T-helper 17 cell (primary cell): Measurements from ENCODE around the gene RBM12. TPM values are rescaled to one million over a fixed set of nuclear protein-coding genes. Genes with fewer than 3 reads are reported as not detected.
A peak's percentile ranks its signal among the peaks of the same experiment; 100 is the strongest.
"Not testable (repeated sequence)": the region's sequence is repeated elsewhere in the genome, so short reads cannot be mapped to it uniquely, and the experiment has no call there.

Source experiments
- ATAC-seq: fragments of 150-1000 bp; cut with Tn5 transposase; 2 replicates; pipeline ENCODE4 v1.10.0; 2021; ENCODE audit warnings: mild to moderate bottlenecking, moderate library complexity
- DNase-seq, 3 donors: peaks; one replicate each; pipeline versions ENCODE4 v3.0.0 to v3.0.0-alpha.2; 2020 to 2021
- H3K9me3 ChIP-seq: one replicate; pipeline ENCODE4 v1.7.0; 2013; ENCODE audit warnings: low read length, mild to moderate bottlenecking; ENCODE audit not compliant: control insufficient read depth, poor library complexity, severe bottlenecking
- H3K27ac Mint-ChIP-seq: one replicate; pipeline ENCODE4 v1.8.0; 2022; ENCODE audit warnings: mild to moderate bottlenecking, moderate library complexity, mixed read lengths
- H3K27me3 Mint-ChIP-seq: one replicate; pipeline ENCODE4 v1.8.0; 2022; ENCODE audit warnings: mixed read lengths
- H3K36me3 Mint-ChIP-seq: one replicate; pipeline ENCODE4 v1.8.0; 2022; ENCODE audit warnings: low read depth, mixed read lengths
- H3K4me1 Mint-ChIP-seq: one replicate; pipeline ENCODE4 v1.8.0; 2022; ENCODE audit warnings: mild to moderate bottlenecking, mixed read lengths
- H3K4me3 Mint-ChIP-seq: one replicate; pipeline ENCODE4 v1.8.0; 2022; ENCODE audit warnings: mild to moderate bottlenecking, moderate library complexity, mixed read lengths
- total RNA-seq, 4 donors: library from RNA in 2 of 4; stranded (reverse) in 2 of 4; gene quantifications; one replicate each; pipeline ENCODE4 v1.2.3 and lab custom pipeline; 2022 to 2026

The RBM12 gene, protein sequence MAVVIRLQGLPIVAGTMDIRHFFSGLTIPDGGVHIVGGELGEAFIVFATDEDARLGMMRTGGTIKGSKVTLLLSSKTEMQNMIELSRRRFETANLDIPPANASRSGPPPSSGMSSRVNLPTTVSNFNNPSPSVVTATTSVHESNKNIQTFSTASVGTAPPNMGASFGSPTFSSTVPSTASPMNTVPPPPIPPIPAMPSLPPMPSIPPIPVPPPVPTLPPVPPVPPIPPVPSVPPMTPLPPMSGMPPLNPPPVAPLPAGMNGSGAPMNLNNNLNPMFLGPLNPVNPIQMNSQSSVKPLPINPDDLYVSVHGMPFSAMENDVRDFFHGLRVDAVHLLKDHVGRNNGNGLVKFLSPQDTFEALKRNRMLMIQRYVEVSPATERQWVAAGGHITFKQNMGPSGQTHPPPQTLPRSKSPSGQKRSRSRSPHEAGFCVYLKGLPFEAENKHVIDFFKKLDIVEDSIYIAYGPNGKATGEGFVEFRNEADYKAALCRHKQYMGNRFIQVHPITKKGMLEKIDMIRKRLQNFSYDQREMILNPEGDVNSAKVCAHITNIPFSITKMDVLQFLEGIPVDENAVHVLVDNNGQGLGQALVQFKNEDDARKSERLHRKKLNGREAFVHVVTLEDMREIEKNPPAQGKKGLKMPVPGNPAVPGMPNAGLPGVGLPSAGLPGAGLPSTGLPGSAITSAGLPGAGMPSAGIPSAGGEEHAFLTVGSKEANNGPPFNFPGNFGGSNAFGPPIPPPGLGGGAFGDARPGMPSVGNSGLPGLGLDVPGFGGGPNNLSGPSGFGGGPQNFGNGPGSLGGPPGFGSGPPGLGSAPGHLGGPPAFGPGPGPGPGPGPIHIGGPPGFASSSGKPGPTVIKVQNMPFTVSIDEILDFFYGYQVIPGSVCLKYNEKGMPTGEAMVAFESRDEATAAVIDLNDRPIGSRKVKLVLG
- 10 to 100 TPM; 86.0 to 87.8 TPM for total RNA-seq
- total RNA-seq (lab: John Stamatoyannopoulos, UW) = 79.6 to 134 reads per million in 2 donors

DNA sequence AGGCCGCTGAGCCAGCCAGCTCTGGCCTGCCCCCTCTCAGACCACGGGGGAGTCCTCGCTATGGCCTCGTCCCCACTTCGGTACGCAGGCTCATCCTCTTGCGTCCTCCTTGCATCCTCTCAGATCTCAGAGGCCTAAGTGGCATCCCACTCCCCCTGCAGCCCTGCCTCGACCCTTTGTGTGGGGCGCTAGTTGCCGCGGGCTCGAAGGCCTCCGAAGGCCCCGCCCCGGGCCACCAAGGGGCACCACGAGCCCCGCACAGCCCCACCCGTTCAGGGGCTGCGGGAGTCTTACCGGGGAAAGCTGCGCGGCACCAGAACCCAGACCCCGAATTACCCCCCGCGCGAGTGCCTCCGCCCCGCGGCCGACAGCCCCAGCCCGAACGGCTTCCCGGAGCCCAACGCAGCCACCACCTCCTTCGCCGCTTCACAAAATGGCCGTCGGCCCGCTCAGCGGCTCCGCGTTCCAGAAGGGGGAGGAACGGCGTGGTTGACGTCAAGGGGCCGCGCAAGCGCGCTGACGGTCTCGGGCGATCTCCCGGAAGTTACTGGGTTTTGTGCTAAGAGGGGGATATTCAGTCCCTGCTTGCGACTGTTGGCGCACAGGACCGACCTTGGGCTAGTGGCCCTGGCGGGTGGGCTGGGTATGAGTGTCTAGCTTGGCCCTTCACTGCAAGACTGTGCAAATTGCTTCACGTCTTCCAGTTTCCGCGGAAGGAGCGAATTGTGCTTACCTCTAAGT is at the start of gene RBM12, which contains the start of gene CPNE1:
Gene RBM12, minus strand, starts transcription at position 435 of the 741 bp plus-strand sequence. CDS start 9,578 bp downstream, outside the sequence.
Gene CPNE1, minus strand, starts transcription at position 435 of the 741 bp plus-strand sequence. CDS start 31,977 bp downstream, outside the sequence.
- Mint-ChIP-seq H3K36me3 (no peaks in the 10 kb centered on the region), H3K4me3 (peak within 1 kb of the TSS; percentile 91), H3K4me1 (peaks cover 42% of the 10 kb centered on the region), H3K27ac (peak within 1 kb of the TSS; percentile 99), H3K27me3 (no peaks in the 10 kb centered on the region)
- H3K9me3 ChIP-seq = no peaks in the 10 kb centered on the region
- ATAC-seq = peak; percentile 80
- DNase-seq = peak; percentile 87 to 89 (median 89)

DNA sequence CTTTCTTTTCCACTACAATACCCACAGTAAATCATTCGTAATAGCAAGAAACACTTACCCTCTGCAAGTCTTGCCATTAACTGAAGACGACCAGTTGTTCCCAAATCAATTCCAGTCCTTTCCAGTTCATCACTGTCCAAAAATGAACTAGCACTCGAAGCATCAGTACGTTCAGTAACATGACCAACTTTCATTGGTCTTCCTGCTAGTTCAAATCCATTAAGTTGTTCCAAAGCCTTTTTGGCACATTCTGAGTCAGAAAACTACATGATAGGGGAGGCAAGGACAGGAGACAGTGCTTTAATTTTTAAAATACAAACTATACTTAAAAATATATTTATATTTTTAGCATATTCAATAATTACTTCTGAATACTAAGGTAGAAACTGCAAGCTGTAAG is 49.4 kb upstream of the RBM12 start:
- Mint-ChIP-seq H3K27ac (peak overlapping the region; percentile 80), H3K27me3 (no peaks in the 10 kb centered on the region), H3K4me3 (no peak overlapping the region), H3K4me1 (peaks cover 35% of the 10 kb centered on the region), H3K36me3 (peaks cover 9% of the 10 kb centered on the region)
- DNase-seq = no peak
- ATAC-seq = no peak
- no peaks in the 10 kb centered on the region for H3K9me3 ChIP-seq

DNA sequence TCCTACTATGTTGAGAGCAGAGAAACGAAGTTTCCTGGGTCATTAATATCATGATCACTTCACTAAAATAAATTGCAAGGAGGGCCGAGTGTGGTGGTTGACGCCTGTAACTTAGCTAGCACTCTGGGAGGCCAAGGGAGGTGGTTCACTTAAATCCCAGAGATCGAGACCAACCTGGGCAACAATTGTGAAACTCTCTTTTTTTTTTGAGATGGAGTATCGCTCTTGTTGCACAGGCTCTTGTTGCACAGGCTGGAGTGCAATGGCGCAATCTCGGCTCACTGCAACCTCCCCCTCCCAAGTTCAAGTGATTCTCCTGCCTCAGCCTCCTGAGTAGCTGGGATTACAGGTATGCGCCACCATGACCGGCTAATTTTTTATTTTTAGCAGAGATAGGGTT is 48.4 kb upstream of the RBM12 start:
- not testable (repeated sequence) for H3K9me3 ChIP-seq, H3K36me3 Mint-ChIP-seq, DNase-seq, H3K27me3 Mint-ChIP-seq, ATAC-seq, H3K4me3 Mint-ChIP-seq
- H3K4me1 Mint-ChIP-seq = peaks cover 36% of the 10 kb centered on the region
- peak overlapping the region; percentile 80 for H3K27ac Mint-ChIP-seq

DNA sequence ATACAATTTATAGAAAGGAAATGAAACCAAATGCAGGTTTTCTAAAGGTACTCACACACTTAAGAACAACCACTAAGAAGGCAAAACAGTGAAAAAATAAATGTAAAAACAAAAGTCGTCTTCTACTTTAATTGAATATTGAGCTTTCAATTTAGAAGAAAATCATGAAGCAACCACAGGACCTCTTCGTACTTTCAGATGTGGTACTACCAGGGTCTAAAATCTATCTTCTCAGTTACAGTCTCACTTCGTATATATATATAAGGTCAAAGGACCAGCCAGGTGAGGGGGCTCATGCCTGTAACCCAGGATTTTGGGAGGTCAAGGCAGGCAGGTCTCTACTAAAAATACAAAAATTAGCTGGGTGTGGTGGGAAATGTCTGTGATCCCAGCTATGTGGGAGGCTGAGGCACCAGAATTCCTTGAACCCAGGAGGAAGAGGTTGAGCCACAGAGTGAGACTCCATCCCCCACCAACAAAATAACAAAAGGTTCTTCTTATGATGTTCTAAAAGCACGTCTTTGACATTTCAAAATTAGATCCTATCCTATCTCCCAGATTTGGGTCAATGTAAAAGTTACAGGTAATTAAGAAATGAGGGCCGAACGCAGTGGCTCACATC is 47.0 kb upstream of the RBM12 start:
- Mint-ChIP-seq H3K4me1 (peaks cover 34% of the 10 kb centered on the region), H3K27ac (peak overlapping the region; percentile 80), H3K36me3 (peaks cover 9% of the 10 kb centered on the region), H3K27me3 (no peaks in the 10 kb centered on the region), H3K4me3 (peak overlapping the region; percentile 73)
- H3K9me3 ChIP-seq = no peaks in the 10 kb centered on the region
- ATAC-seq (peak; percentile 26), DNase-seq (no peak)

DNA sequence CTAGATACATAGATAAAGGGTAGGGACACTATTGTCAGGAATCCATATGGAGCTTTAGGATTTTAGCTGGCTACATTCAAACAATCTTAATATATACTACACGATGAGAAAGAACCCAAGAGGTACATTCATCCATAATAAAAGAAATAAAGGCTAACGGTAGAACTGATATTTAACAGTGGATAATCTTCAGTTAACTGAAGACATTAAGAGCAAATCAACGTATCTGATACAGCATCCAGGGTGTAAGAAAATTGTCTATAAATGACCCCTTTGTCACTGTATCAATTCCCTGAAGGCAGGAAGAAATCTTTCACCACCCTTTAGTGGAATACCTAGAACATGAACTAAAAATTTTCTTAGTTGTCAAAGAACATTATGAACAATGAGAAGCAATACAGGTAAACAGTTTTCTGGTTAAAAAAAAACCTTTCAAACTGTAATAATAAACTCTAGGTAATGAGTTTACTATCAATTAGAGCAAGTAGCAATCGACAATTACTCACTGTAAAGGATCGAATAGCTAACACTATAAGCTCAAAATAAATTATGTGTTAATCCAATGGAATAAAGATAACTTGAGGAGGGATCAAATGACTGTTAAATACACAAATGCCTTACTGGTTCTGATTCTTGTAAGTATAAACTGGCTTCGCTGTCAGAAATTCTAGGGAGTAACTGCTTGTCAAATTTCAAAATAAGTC is 46.3 kb upstream of the RBM12 start:
- no peak for DNase-seq
- Mint-ChIP-seq H3K4me1 (peaks cover 32% of the 10 kb centered on the region), H3K27ac (peak overlapping the region; percentile 80), H3K36me3 (peaks cover 6% of the 10 kb centered on the region), H3K4me3 (peak overlapping the region; percentile 73), H3K27me3 (no peaks in the 10 kb centered on the region)
- no peaks in the 10 kb centered on the region for H3K9me3 ChIP-seq
- no peak for ATAC-seq

DNA sequence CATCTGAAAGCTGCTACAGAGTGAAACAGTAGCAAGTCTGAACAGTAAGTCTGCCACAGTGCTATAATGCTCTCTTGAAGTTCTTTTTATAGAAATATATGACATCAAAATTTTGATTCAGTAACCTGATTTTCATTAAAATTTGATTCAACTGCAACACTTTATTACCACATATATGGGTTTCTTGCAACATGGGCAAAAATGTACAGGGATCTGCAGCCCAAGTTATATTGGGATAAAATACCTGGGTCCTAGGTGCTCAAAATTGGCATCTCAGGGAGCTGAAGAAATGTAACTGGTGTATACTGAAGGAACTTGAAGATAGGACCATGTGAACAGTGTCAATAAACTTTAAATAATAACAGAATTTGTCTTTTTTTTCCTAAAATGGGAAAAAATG is 45.3 kb upstream of the RBM12 start:
- Mint-ChIP-seq H3K4me1 (peaks cover 27% of the 10 kb centered on the region), H3K27ac (no peak overlapping the region), H3K36me3 (peaks cover 6% of the 10 kb centered on the region), H3K27me3 (no peaks in the 10 kb centered on the region), H3K4me3 (no peak overlapping the region)
- ATAC-seq = no peak
- no peak for DNase-seq
- no peaks in the 10 kb centered on the region for H3K9me3 ChIP-seq

DNA sequence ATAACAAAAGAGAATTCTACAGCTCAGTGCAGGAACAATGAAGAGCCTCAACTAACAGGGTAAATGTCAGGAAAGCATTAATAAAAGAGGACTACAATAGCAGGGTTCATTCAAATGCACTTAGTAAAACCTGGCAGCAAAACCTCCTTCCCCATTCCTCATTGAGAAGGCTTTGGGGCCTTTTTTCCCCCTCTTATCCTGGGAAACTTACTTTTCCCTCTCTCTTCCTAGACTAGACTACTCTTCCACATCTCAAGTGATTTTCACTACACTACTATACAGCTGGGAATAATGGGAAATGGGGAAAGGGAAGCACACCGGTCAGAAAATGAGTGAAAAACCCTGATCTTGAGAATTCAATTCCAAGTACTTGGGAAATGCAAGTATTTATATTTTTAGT is 44.6 kb upstream of the RBM12 start:
- no peak for ATAC-seq
- Mint-ChIP-seq H3K27me3 (no peaks in the 10 kb centered on the region), H3K4me3 (no peak overlapping the region), H3K4me1 (peaks cover 30% of the 10 kb centered on the region), H3K36me3 (peaks cover 6% of the 10 kb centered on the region), H3K27ac (peak overlapping the region; percentile 66)
- no peak for DNase-seq
- H3K9me3 ChIP-seq = no peaks in the 10 kb centered on the region

DNA sequence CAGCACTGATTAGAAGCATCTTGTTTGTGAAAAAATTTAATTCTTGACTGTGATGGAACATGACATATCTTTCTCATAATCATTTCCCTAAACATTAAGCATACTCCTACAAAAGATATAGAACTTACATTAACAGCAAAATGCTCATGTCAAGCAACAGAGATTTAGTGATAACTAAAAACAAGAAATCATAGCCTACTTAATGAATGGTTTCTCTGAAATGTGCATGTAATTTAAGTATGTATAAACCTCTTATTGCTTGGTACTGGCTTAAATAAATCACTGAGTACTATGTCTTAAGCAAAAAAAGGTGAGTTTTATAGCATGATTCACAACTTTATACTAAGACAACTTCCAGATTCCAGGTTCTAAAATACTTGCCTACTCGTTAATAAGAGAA is 43.8 kb upstream of the RBM12 start:
- H3K4me1 Mint-ChIP-seq = peaks cover 28% of the 10 kb centered on the region
- DNase-seq (no peak), ATAC-seq (no peak)
- H3K27ac Mint-ChIP-seq = peak overlapping the region; percentile 66
- H3K27me3 Mint-ChIP-seq = no peaks in the 10 kb centered on the region
- H3K9me3 ChIP-seq = no peaks in the 10 kb centered on the region
- no peak overlapping the region for H3K4me3 Mint-ChIP-seq
- peaks cover 4% of the 10 kb centered on the region for H3K36me3 Mint-ChIP-seq

DNA sequence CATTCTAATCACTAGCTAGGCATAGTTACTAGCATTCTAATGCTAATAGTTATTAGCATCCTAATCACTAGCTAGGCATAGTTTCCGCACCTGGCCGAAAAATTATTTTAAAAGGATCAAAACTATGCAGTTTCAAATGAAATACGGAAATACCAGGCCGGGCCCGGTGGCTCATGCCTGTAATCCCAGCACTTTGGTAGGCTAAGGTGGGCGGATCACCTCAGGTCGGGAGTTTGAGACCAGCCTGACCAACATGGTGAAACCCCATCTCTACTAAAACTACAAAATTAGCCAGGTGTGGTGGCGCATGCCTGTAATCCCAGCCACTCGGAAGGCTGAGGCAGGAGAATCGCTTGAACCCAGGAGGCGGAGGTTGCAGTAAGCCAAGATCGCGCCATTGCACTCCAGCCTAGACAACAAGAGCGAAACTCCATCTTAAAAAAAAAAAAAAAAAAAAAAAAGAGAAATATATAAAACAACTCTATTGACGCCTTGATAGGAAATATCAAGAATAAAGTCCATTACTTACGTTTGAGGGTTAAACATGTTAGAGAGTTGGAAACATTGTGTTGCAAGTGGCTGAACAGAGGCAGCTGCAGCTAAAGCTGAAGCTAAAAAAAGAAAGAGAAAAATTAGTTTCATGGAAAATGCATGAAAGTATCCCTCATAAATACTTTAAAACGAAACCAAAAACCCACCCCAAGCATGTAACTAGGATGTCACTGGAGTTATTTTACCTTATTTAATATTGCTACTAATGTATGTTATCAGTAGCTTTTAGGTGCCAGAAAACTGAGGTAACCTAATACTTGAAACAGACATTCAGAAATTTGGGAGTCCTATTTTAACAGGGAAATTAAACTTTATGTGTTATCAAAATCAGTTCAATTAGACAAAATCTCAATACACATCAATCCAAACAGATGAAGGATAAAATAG is 42.2 kb upstream of the RBM12 start:
- not testable (repeated sequence) for H3K36me3 Mint-ChIP-seq, H3K4me3 Mint-ChIP-seq, H3K9me3 ChIP-seq, H3K27me3 Mint-ChIP-seq, ATAC-seq, DNase-seq
- peaks cover 25% of the 10 kb centered on the region for H3K4me1 Mint-ChIP-seq
- H3K27ac Mint-ChIP-seq = peak overlapping the region; percentile 63

DNA sequence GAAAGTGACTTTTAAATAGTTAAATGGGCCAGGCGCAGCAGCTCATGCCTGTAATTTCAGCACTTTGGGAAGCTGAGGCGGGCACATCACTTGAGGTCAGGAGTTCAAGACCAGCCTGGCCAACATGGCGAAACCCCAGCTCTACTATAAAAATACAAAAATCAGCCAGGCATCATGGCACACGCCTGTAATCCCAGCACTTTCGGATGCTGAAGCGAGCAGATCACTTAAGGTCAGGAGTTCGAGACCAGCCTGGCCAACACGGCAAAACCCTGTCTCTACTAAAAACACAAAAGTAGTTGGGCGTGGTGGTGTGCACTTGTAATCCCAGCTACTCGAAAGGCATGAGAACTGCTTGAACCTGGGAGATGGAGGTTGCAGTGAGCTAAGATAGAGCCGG is 41.2 kb upstream of the RBM12 start:
- not testable (repeated sequence) for ATAC-seq, DNase-seq, H3K9me3 ChIP-seq, H3K36me3 Mint-ChIP-seq, H3K4me3 Mint-ChIP-seq, H3K27me3 Mint-ChIP-seq
- H3K4me1 Mint-ChIP-seq = peaks cover 17% of the 10 kb centered on the region
- H3K27ac Mint-ChIP-seq = peak overlapping the region; percentile 69

DNA sequence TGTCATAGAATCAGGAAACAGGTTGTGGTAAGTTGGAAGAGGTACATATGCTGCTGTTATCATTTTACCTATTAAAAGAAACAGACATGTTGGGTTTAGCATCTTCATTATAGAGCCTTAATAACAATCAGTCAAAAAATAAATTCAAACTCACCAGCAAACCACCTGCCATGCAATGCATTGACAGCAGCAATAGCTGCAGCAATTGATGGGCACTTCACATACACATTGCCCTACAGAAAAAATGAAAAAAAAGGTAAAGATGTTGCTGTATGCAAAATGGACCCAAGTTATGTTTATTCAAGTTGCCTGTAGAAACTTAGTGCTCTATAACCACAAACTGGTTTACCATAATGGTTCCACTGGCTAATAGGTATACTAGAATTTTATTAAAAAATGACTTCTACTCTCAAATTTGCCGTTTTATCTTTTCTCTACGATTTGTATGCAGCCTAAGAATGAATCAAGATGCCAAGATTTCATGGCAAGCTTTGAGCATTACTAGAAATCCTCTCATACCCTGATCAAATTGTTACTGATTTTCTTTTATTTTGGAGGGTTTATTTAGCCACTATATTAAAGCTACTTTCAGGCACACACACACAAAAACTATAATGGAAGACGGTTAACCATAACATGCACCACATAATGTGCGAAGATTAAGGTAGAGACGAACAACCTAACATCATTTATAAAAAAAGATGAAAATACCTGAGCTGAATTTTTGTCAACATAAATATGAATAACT is 40.0 kb upstream of the RBM12 start:
- no peaks in the 10 kb centered on the region for H3K27me3 Mint-ChIP-seq
- peak overlapping the region; percentile 63 for H3K4me3 Mint-ChIP-seq
- ATAC-seq = no peak
- peak overlapping the region; percentile 81 for H3K27ac Mint-ChIP-seq
- H3K4me1 Mint-ChIP-seq = peaks cover 20% of the 10 kb centered on the region
- H3K9me3 ChIP-seq = no peaks in the 10 kb centered on the region
- no peak for DNase-seq
- no peaks in the 10 kb centered on the region for H3K36me3 Mint-ChIP-seq
